H9 (cell line): ENCODE data around the gene GMPR2. TPM values are rescaled to one million over a fixed set of nuclear protein-coding genes. Genes with fewer than 3 reads are reported as not detected.

Experiments
- DNase-seq: peaks from one replicate; pipeline ENCODE4 v3.0.0-alpha.2; 2017
- H2AFZ ChIP-seq: one replicate; pipeline ENCODE4 v1.6.1; 2013; ENCODE audit warnings: mild to moderate bottlenecking, low read length, control low read depth, moderate library complexity
- H2AK5ac ChIP-seq: 2 replicates; pipeline ENCODE4 v1.6.1; 2013; ENCODE audit warnings: low read length, control low read depth, mixed read lengths; ENCODE audit not compliant: insufficient read length
- H2BK120ac ChIP-seq: one replicate; pipeline ENCODE4 v1.6.1; 2013; ENCODE audit warnings: low read depth, mild to moderate bottlenecking, low read length, control low read depth, inconsistent platforms; ENCODE audit not compliant: poor library complexity, severe bottlenecking
- H2BK12ac ChIP-seq: 2 replicates; pipeline ENCODE4 v1.6.1; 2013; ENCODE audit warnings: low read length, control low read depth, mixed read lengths, low read depth; ENCODE audit not compliant: insufficient read length
- H2BK15ac ChIP-seq: 2 replicates; pipeline ENCODE4 v1.6.1; 2013; ENCODE audit warnings: low read depth, low read length, control low read depth
- H2BK20ac ChIP-seq: one replicate; pipeline ENCODE4 v1.6.1; 2013; ENCODE audit warnings: low read depth, mild to moderate bottlenecking, low read length, control low read depth, inconsistent platforms; ENCODE audit not compliant: poor library complexity, severe bottlenecking
- H2BK5ac ChIP-seq: 2 replicates; pipeline ENCODE4 v1.6.1; 2013; ENCODE audit warnings: low read length, control low read depth, mixed read lengths; ENCODE audit not compliant: insufficient read length
- H3K14ac ChIP-seq: 2 replicates; pipeline ENCODE4 v1.6.1; 2013; ENCODE audit warnings: low read length, control low read depth; ENCODE audit not compliant: insufficient read depth
- H3K18ac ChIP-seq: 2 replicates; pipeline ENCODE4 v1.6.1; 2013; ENCODE audit warnings: low read depth, mild to moderate bottlenecking, mixed read lengths, low read length, control low read depth; ENCODE audit not compliant: insufficient read length
- H3K23ac ChIP-seq: 2 replicates; pipeline ENCODE4 v1.6.1; 2013; ENCODE audit warnings: low read length, control low read depth, mixed read lengths, low read depth; ENCODE audit not compliant: insufficient read length
- H3K23me2 ChIP-seq: 2 replicates; pipeline ENCODE4 v1.6.1; 2013; ENCODE audit warnings: low read depth, mild to moderate bottlenecking, mixed read lengths, low read length, control low read depth; ENCODE audit not compliant: insufficient read length, poor library complexity, severe bottlenecking
- H3K27ac ChIP-seq: 2 replicates; pipeline ENCODE4 v1.5.1; 2013; ENCODE audit warnings: low read length, control low read depth, mixed read lengths, low read depth; ENCODE audit not compliant: insufficient read length
- H3K27me3 ChIP-seq: 2 replicates; pipeline ENCODE4 v1.6.1; 2013; ENCODE audit warnings: low read length, control low read depth, inconsistent platforms; ENCODE audit not compliant: insufficient read depth
- H3K4ac ChIP-seq: 2 replicates; pipeline ENCODE4 v1.6.1; 2013; ENCODE audit warnings: low read depth, mild to moderate bottlenecking, control low read depth, inconsistent platforms, low read length, moderate library complexity
- H3K4me1 ChIP-seq: 2 replicates; pipeline ENCODE4 v1.6.1; 2013; ENCODE audit warnings: low read length, control low read depth, inconsistent platforms; ENCODE audit not compliant: insufficient read depth
- H3K4me2 ChIP-seq: 2 replicates; pipeline ENCODE4 v1.6.1; 2013; ENCODE audit warnings: low read length, control low read depth, mixed read lengths; ENCODE audit not compliant: insufficient read length, insufficient read depth
- H3K56ac ChIP-seq: 2 replicates; pipeline ENCODE4 v1.6.1; 2013; ENCODE audit warnings: low read depth, mild to moderate bottlenecking, mixed read lengths, low read length, control low read depth; ENCODE audit not compliant: insufficient read length
- H3K79me1 ChIP-seq: 2 replicates; pipeline ENCODE4 v1.6.1; 2013; ENCODE audit warnings: low read depth, mild to moderate bottlenecking, moderate library complexity, low read length, control low read depth, inconsistent platforms; ENCODE audit not compliant: insufficient read depth, poor library complexity, severe bottlenecking
- H3K79me2 ChIP-seq: 2 replicates; pipeline ENCODE4 v1.6.1; 2013; ENCODE audit warnings: low read length, control low read depth, inconsistent platforms; ENCODE audit not compliant: insufficient read depth
- H3K9ac ChIP-seq: 2 replicates; pipeline ENCODE4 v1.6.1; 2013; ENCODE audit warnings: low read length, control low read depth, mixed read lengths; ENCODE audit not compliant: insufficient read length; ENCODE audit errors: extremely low read depth
- H3K9me3 ChIP-seq: one replicate; pipeline ENCODE4 v1.6.1; 2013; ENCODE audit warnings: low read depth, low read length, inconsistent platforms; ENCODE audit not compliant: control insufficient read depth
- H3T11ph ChIP-seq: one replicate; pipeline ENCODE4 v1.6.1; 2013; ENCODE audit warnings: mild to moderate bottlenecking, low read length, control low read depth, inconsistent platforms
- H4K20me1 ChIP-seq: one replicate; pipeline ENCODE4 v1.6.1; 2013; ENCODE audit not compliant: control insufficient read depth, insufficient read length, insufficient read depth
- H4K5ac ChIP-seq: 2 replicates; pipeline ENCODE4 v1.6.1; 2013; ENCODE audit warnings: low read depth, mild to moderate bottlenecking, mixed read lengths, low read length, control low read depth; ENCODE audit not compliant: insufficient read length
- H4K8ac ChIP-seq: replicated peaks from 2 replicates; pipeline ENCODE4 v1.6.1; 2013; ENCODE audit warnings: low read length, control low read depth, mixed read lengths, low read depth; ENCODE audit not compliant: insufficient read length
- H4K91ac ChIP-seq: 2 replicates; pipeline ENCODE4 v1.6.1; 2013; ENCODE audit warnings: low read depth, mild to moderate bottlenecking, moderate library complexity, mixed read lengths, low read length, control low read depth; ENCODE audit not compliant: insufficient read length
- H3K27ac Mint-ChIP-seq, 3 experiments: 2 replicates in 2 of 3; 3 replicates in 1 of 3; pipeline ENCODE4 v1.8.0; 2020 to 2021; ENCODE audit warnings: mixed read lengths in 3 of 3, mild to moderate bottlenecking in 1 of 3, moderate library complexity in 1 of 3
- H3K27me3 Mint-ChIP-seq: 2 replicates; pipeline ENCODE4 v1.8.0; 2021; ENCODE audit warnings: low read depth, mild to moderate bottlenecking, moderate library complexity, mixed read lengths
- H3K36me3 Mint-ChIP-seq, 3 experiments: 2 replicates in 2 of 3; 3 replicates in 1 of 3; pipeline ENCODE4 v1.8.0; 2020 to 2021; ENCODE audit warnings: low read depth in 3 of 3, mixed read lengths in 3 of 3; ENCODE audit not compliant: insufficient read depth in 1 of 3
- H3K4me1 Mint-ChIP-seq, 2 experiments: 2 replicates each; pipeline ENCODE4 v1.8.0; 2020; ENCODE audit warnings: mixed read lengths in 2 of 2
- H3K4me3 Mint-ChIP-seq, 2 experiments: 2 replicates in 1 of 2; 3 replicates in 1 of 2; pipeline ENCODE4 v1.8.0; 2020 to 2021; ENCODE audit warnings: mild to moderate bottlenecking in 2 of 2, mixed read lengths in 2 of 2, moderate library complexity in 1 of 2
- H3K9me3 Mint-ChIP-seq, 2 experiments: 2 replicates in 1 of 2; 3 replicates in 1 of 2; pipeline ENCODE4 v1.8.0; 2020; ENCODE audit warnings: mild to moderate bottlenecking in 2 of 2, mixed read lengths in 2 of 2, moderate library complexity in 1 of 2
- CTCF ChIP-seq: fragments of 200-600 bp; sonication (generic); conservative IDR thresholded peaks from 3 replicates; pipeline ENCODE4 v1.8.0; 2021; ENCODE audit warnings: antibody characterized with exemption, mild to moderate bottlenecking
- WGBS: extraction: QIAGEN DNeasy Blood & Tissue Kit; methylation state at CpG from one replicate; pipeline ENCODE4 v1.1.7; 2013; ENCODE audit warnings: missing lambda C conversion rate, low lambda C conversion rate, mixed read lengths; ENCODE audit not compliant: insufficient read length; ENCODE audit errors: extremely low coverage; 5-methylcytosine and 5-hydroxymethylcytosine counted together
- total RNA-seq: library from RNA; stranded (reverse); gene quantifications from 2 replicates; pipeline ENCODE4 v1.2.1, GENCODE V29; 2021

The GMPR2 gene
- total RNA-seq, 1 experiment from 2014 or later, result 84.7 TPM

GRCh38 chr14:24247422-24247821 is 14.7 kb downstream of the GMPR2 start:
- no peaks in the 10 kb centered on the region for H3K79me2 ChIP-seq
- H2BK20ac ChIP-seq, result no peak overlapping the region
- 100% methylated on average over 2 of the region's 7 CpGs for WGBS
- no peak overlapping the region for H3K9ac ChIP-seq
- H2AK5ac ChIP-seq, result no peak overlapping the region
- TF ChIP-seq CTCF, result no peak
- no peak overlapping the region for H3K23ac ChIP-seq
- H3K27me3 ChIP-seq, result no peaks in the 10 kb centered on the region
- no peak overlapping the region for H2BK12ac ChIP-seq
- H4K20me1 ChIP-seq, result no peaks in the 10 kb centered on the region
- H2BK120ac ChIP-seq, result no peak overlapping the region
- DNase-seq, result no peak
- Mint-ChIP-seq H3K27me3 (peaks cover 8% of the 10 kb centered on the region; the same call in 1 of the 2 replicates), H3K4me3 (no peak overlapping the region), H3K36me3 (no peaks in the 10 kb centered on the region; a peak in 1 of 7 replicates), H3K4me1 (peaks cover 9% of the 10 kb centered on the region in 2 experiments), H3K27ac (no peak overlapping the region), H3K9me3 (no peaks in the 10 kb centered on the region)
- H3T11ph ChIP-seq, result no peak overlapping the region
- no peak overlapping the region for H3K56ac ChIP-seq
- no peak overlapping the region for H2BK15ac ChIP-seq
- H3K4ac ChIP-seq, result no peak overlapping the region
- no peak overlapping the region for H4K91ac ChIP-seq
- no peaks in the 10 kb centered on the region for H3K23me2 ChIP-seq
- H2AFZ ChIP-seq, result no peak overlapping the region
- no peak overlapping the region for H4K5ac ChIP-seq
- no peak overlapping the region for H3K18ac ChIP-seq
- no peak overlapping the region for H4K8ac ChIP-seq
- no peaks in the 10 kb centered on the region for H3K9me3 ChIP-seq
- no peaks in the 10 kb centered on the region for H3K4me1 ChIP-seq
- H3K79me1 ChIP-seq, result no peaks in the 10 kb centered on the region
- no peak overlapping the region for H3K27ac ChIP-seq
- H3K14ac ChIP-seq, result no peak overlapping the region
- H3K4me2 ChIP-seq, result no peak overlapping the region
- H2BK5ac ChIP-seq, result no peak overlapping the region
